Mucosa of rectum (tissue), 2 donors: ENCODE measurements around the gene TNPO2.

Source experiments
- H3K27ac ChIP-seq, 2 donors: one replicate each; pipeline ENCODE4 v1.7.0; 2013; ENCODE audit warnings: inconsistent platforms in 2 of 2, low read depth in 2 of 2, low read length in 2 of 2
- H3K27me3 ChIP-seq, 2 donors: one replicate each; pipeline ENCODE4 v1.7.0; 2013; ENCODE audit warnings: low read length in 2 of 2; ENCODE audit not compliant: control insufficient read depth in 2 of 2, insufficient read depth in 2 of 2
- H3K36me3 ChIP-seq, 2 donors: one replicate each; pipeline ENCODE4 v1.7.0; 2013; ENCODE audit warnings: low read length in 2 of 2; ENCODE audit not compliant: control insufficient read depth in 2 of 2, insufficient read depth in 2 of 2
- H3K4me1 ChIP-seq, 2 donors: one replicate each; pipeline ENCODE4 v1.7.0; 2013; ENCODE audit warnings: low read length in 2 of 2, mild to moderate bottlenecking in 1 of 2; ENCODE audit not compliant: control insufficient read depth in 2 of 2, insufficient read depth in 2 of 2
- H3K4me3 ChIP-seq, 2 donors: one replicate each; pipeline ENCODE4 v1.7.0; 2013; ENCODE audit warnings: low read length in 2 of 2
- H3K9ac ChIP-seq, 2 donors: one replicate each; pipeline ENCODE4 v1.7.0; 2013; ENCODE audit warnings: low read length in 2 of 2, low read depth in 1 of 2, mild to moderate bottlenecking in 1 of 2
- H3K9me3 ChIP-seq, 2 donors: one replicate each; pipeline ENCODE4 v1.7.0; 2013; ENCODE audit warnings: low read length in 2 of 2; ENCODE audit not compliant: control insufficient read depth in 2 of 2
- donor health status: healthy.
- donor health status: Normal muscosa, but diverticular disease.

TNPO2 gene

GRCh38 chr19:12669270-12670158 is 54.2 kb downstream of the TNPO2 start:
- H3K27ac ChIP-seq, result peak overlapping the region; percentile 89 to 95
- H3K9ac ChIP-seq, result peak overlapping the region; percentile 68 to 86
- no peaks in the 10 kb centered on the region for H3K27me3 ChIP-seq
- peaks cover 19 to 27% of the 10 kb centered on the region in 2 donors for H3K36me3 ChIP-seq
- H3K9me3 ChIP-seq, result no peaks in the 10 kb centered on the region
- peak overlapping the region; percentile 79 to 99 for H3K4me3 ChIP-seq
- peaks cover 34 to 37% of the 10 kb centered on the region in 2 donors for H3K4me1 ChIP-seq

- no peaks in the 10 kb centered on the region for H3K9me3 ChIP-seq
- H3K36me3 ChIP-seq, result peaks cover 13 to 23% of the 10 kb centered on the region in 2 donors
- peak overlapping the region; percentile 89 to 95 for H3K27ac ChIP-seq
- H3K27me3 ChIP-seq, result no peaks in the 10 kb centered on the region
- peak overlapping the region; percentile 79 to 99 for H3K4me3 ChIP-seq
- peaks cover 34 to 37% of the 10 kb centered on the region in 2 donors for H3K4me1 ChIP-seq
- H3K9ac ChIP-seq, result peak overlapping the region; percentile 68 to 86
Measured at GRCh38 chr19:12668932-12669269, 54.8 kb downstream of the TNPO2 start.

GRCh38 chr19:12668346-12668745 is 55.4 kb downstream of the TNPO2 start:
- H3K9ac ChIP-seq, result peak overlapping the region; percentile 68 to 86
- H3K4me3 ChIP-seq, result peak overlapping the region; percentile 79 to 99
- H3K36me3 ChIP-seq, result peaks cover 13 to 26% of the 10 kb centered on the region in 2 donors
- no peaks in the 10 kb centered on the region for H3K9me3 ChIP-seq
- no peaks in the 10 kb centered on the region for H3K27me3 ChIP-seq
- peak overlapping the region in 1 of 2 donors; percentile 89 for H3K27ac ChIP-seq
- peaks cover 34 to 37% of the 10 kb centered on the region in 2 donors for H3K4me1 ChIP-seq

GRCh38 chr19:12667731-12668302 is 55.9 kb downstream of the TNPO2 start:
- no peak overlapping the region for H3K27ac ChIP-seq
- H3K4me1 ChIP-seq, result peaks cover 34 to 37% of the 10 kb centered on the region in 2 donors
- peak overlapping the region in 1 of 2 donors; percentile 99 for H3K4me3 ChIP-seq
- H3K9ac ChIP-seq, result no peak overlapping the region
- peaks cover 13 to 26% of the 10 kb centered on the region in 2 donors for H3K36me3 ChIP-seq
- no peaks in the 10 kb centered on the region for H3K27me3 ChIP-seq
- H3K9me3 ChIP-seq, result no peaks in the 10 kb centered on the region

- Histone ChIP-seq H3K27ac (peak within 1 kb of the TSS; percentile 31 to 64), H3K27me3 (no peaks in the 10 kb centered on the region), H3K9me3 (no peaks in the 10 kb centered on the region), H3K36me3 (peaks cover 11 to 23% of the 10 kb centered on the region in 2 donors), H3K9ac (peak within 1 kb of the TSS; percentile 73 to 81), H3K4me3 (peak within 1 kb of the TSS; percentile 87 to 91), H3K4me1 (peaks cover 34 to 37% of the 10 kb centered on the region in 2 donors)
Measured at GRCh38 chr19:12666265-12667048, 57.3 kb downstream of the TNPO2 start, which contains the start of the genes MAN2B1 and WDR83. Gene MAN2B1 (minus strand): TSS chr19:12666742. CDS start chr19:12666701, 41 bp downstream. Gene WDR83 (plus strand): TSS chr19:12666807. CDS start chr19:12669791, 2,984 bp downstream.

GRCh38 chr19:12665671-12666264 is 58.0 kb downstream of the TNPO2 start:
- Histone ChIP-seq H3K4me3 (peak overlapping the region; percentile 87 to 91), H3K9ac (peak overlapping the region; percentile 73 to 81), H3K36me3 (peaks cover 15 to 30% of the 10 kb centered on the region in 2 donors), H3K9me3 (no peaks in the 10 kb centered on the region), H3K27me3 (no peaks in the 10 kb centered on the region), H3K4me1 (peaks cover 34 to 37% of the 10 kb centered on the region in 2 donors), H3K27ac (peak overlapping the region in 1 of 2 donors; percentile 64)

GRCh38 chr19:12665281-12665573 is 58.5 kb downstream of the TNPO2 start:
- peak overlapping the region in 1 of 2 donors; percentile 91 for H3K4me3 ChIP-seq
- peak overlapping the region in 1 of 2 donors; percentile 64 for H3K27ac ChIP-seq
- H3K36me3 ChIP-seq, result peaks cover 15 to 33% of the 10 kb centered on the region in 2 donors
- peak overlapping the region in 1 of 2 donors; percentile 3 for H3K9ac ChIP-seq
- no peaks in the 10 kb centered on the region for H3K9me3 ChIP-seq
- peaks cover 29 to 34% of the 10 kb centered on the region in 2 donors for H3K4me1 ChIP-seq
- H3K27me3 ChIP-seq, result no peaks in the 10 kb centered on the region

GRCh38 chr19:12664406-12665280 is 59.1 kb downstream of the TNPO2 start:
- H3K36me3 ChIP-seq, result peaks cover 15 to 37% of the 10 kb centered on the region in 2 donors
- no peak overlapping the region for H3K4me3 ChIP-seq

GRCh38 chr19:12660980-12661379 is 62.8 kb downstream of the TNPO2 start:
- Histone ChIP-seq H3K36me3 (peaks cover 24 to 45% of the 10 kb centered on the region in 2 donors), H3K27me3 (no peaks in the 10 kb centered on the region), H3K9ac (no peak overlapping the region), H3K9me3 (no peaks in the 10 kb centered on the region), H3K4me3 (no peak overlapping the region), H3K27ac (no peak overlapping the region), H3K4me1 (peaks cover 7 to 9% of the 10 kb centered on the region in 2 donors)

More at GRCh38 chr19:12664406-12665280, 59.1 kb downstream of the TNPO2 start:
- H3K27me3 ChIP-seq, result no peaks in the 10 kb centered on the region
- peak overlapping the region in 1 of 2 donors; percentile 2 for H3K9ac ChIP-seq
- H3K27ac ChIP-seq, result no peak overlapping the region
- H3K9me3 ChIP-seq, result no peaks in the 10 kb centered on the region
- peaks cover 25 to 30% of the 10 kb centered on the region in 2 donors for H3K4me1 ChIP-seq
